K562 (cell line): ENCODE measurements around the gene FAM110D. TPM values are rescaled to one million over a fixed set of nuclear protein-coding genes. Genes with fewer than 3 reads are reported as not detected.
A peak's percentile ranks its signal among the peaks of the same experiment; 100 is the strongest.

Experiments
- BRF1 ChIP-seq: IDR thresholded peaks from 3 replicates; pipeline ENCODE4 v1.6.1; 2011; ENCODE audit warnings: borderline replicate concordance, mild to moderate bottlenecking; ENCODE audit not compliant: insufficient read length; ENCODE audit errors: extremely low read depth
- CUX1 ChIP-seq: fragments of 200-800 bp; sonication (Bioruptor generic); IDR thresholded peaks from 2 replicates; pipeline ENCODE4 v1.6.1; 2016; ENCODE audit warnings: missing genetic modification characterization, missing compliant biosample characterization
- polyA plus RNA-seq, 8 experiments: library from polyadenylated mRNA; depleted of rRNA in 4 of 8; stranded (reverse) in 5 of 8; unstranded in 3 of 8; fragments of >200 nt; fragmentation: Nextera tagmentation in 2 of 8; fragmentation: Illumina TruSeq in 1 of 8; extraction: Ambion mirVana in 2 of 8; extraction: Trizol in 1 of 8; gene quantifications; 2 replicates each; pipeline versions ENCODE4 v1.2.1 to v1.2.3, GENCODE V29; 2011 to 2014; ENCODE audit warnings: inconsistent platforms in 1 of 8, missing spikeins in 1 of 8
- total RNA-seq, 7 experiments: library from RNA; depleted of rRNA in 6 of 7; stranded (reverse); fragments of >200 nt in 6 of 7; fragmentation: Illumina TruSeq in 2 of 7; extraction: Trizol in 2 of 7; gene quantifications; 2 replicates each; pipeline versions ENCODE4 v1.2.1 to v1.2.3, GENCODE V29; 2011 to 2021; ENCODE audit warnings: low replicate concordance in 1 of 7

FAM110D gene
- total and polyA plus RNA-seq, 9 of the 15 experiments (the other 6 are each of a cell fraction or from before 2014, with no cell fraction given), result 0.04 to 1.1 (median 0.33) TPM

GRCh38 chr1:26122988-26123973 lies 35.6 kb upstream of the FAM110D start (continued):
- TF ChIP-seq CUX1, result peak; percentile 82
- TF ChIP-seq BRF1, result no peak
